Keratinocyte (primary cell): Measurements from ENCODE around the gene DIS3. TPM values are rescaled to one million over a fixed set of nuclear protein-coding genes. Genes with fewer than 3 reads are reported as not detected.

Source experiments
- DNase-seq: peaks from one replicate; pipeline ENCODE4 v3.0.0-alpha.2; 2011; ENCODE audit warnings: low read depth, missing footprints, low spot score
- FAIRE-seq: peaks from 2 replicates; lab custom pipeline; 2011; peaks lifted over from hg19 to GRCh38; lab: Jason Lieb, UNC
- H2AFZ ChIP-seq: 2 replicates; pipeline ENCODE4 v1.6.0; 2012; ENCODE audit warnings: low read length, control low read depth, inconsistent platforms; ENCODE audit not compliant: control insufficient read depth
- H3K27ac ChIP-seq: 2 replicates; pipeline ENCODE4 v1.5.1; 2011; ENCODE audit warnings: low read length; ENCODE audit not compliant: control insufficient read depth, insufficient read depth
- H3K27me3 ChIP-seq: 3 replicates; pipeline ENCODE4 v1.6.0; 2011; ENCODE audit warnings: low read length; ENCODE audit not compliant: control insufficient read depth, insufficient read depth; ENCODE audit errors: extremely low read depth
- H3K36me3 ChIP-seq, 2 experiments: 2 replicates in 1 of 2; 3 replicates in 1 of 2; pipeline ENCODE4 v1.5.1; 2011; ENCODE audit warnings: low read length in 2 of 2, mild to moderate bottlenecking in 1 of 2; ENCODE audit not compliant: control insufficient read depth in 2 of 2, insufficient read depth in 2 of 2; ENCODE audit errors: extremely low read depth in 1 of 2
- H3K4me1 ChIP-seq: 3 replicates; pipeline ENCODE4 v1.5.1; 2011; ENCODE audit warnings: low read length; ENCODE audit not compliant: control insufficient read depth, insufficient read depth; ENCODE audit errors: extremely low read depth
- H3K4me2 ChIP-seq: 3 replicates; pipeline ENCODE4 v1.6.0; 2011; ENCODE audit warnings: low read depth, low read length; ENCODE audit not compliant: control insufficient read depth, insufficient read depth; ENCODE audit errors: extremely low read depth
- H3K4me3 ChIP-seq, 3 experiments: fragments of 200-600 bp in 1 of 3; sonication (generic) in 1 of 3; 2 replicates in 2 of 3; 3 replicates in 1 of 3; pipeline ENCODE4 v1.5.1; 2011 to 2016; ENCODE audit warnings: low read length in 3 of 3, mild to moderate bottlenecking in 3 of 3, control low read depth in 2 of 3, inconsistent platforms in 1 of 3, low read depth in 1 of 3, mixed read lengths in 1 of 3, mixed run types in 1 of 3, moderate library complexity in 1 of 3; ENCODE audit not compliant: control insufficient read depth in 2 of 3, insufficient read depth in 2 of 3; ENCODE audit errors: extremely low read depth in 1 of 3
- H3K79me2 ChIP-seq: 2 replicates; pipeline ENCODE4 v1.6.0; 2012; ENCODE audit warnings: low read length; ENCODE audit not compliant: control insufficient read depth, insufficient read depth
- H3K9ac ChIP-seq: 3 replicates; pipeline ENCODE4 v1.6.0; 2011; ENCODE audit warnings: low read length; ENCODE audit not compliant: control insufficient read depth, insufficient read depth; ENCODE audit errors: extremely low read depth
- H3K9me1 ChIP-seq: 3 replicates; pipeline ENCODE4 v1.6.0; 2011; ENCODE audit warnings: low read length; ENCODE audit not compliant: control insufficient read depth, insufficient read depth; ENCODE audit errors: extremely low read depth
- H3K9me3 ChIP-seq: 2 replicates; pipeline ENCODE4 v1.5.1; 2012; ENCODE audit warnings: low read depth, low read length; ENCODE audit not compliant: control insufficient read depth
- H4K20me1 ChIP-seq: 3 replicates; pipeline ENCODE4 v1.6.0; 2011; ENCODE audit warnings: low read length; ENCODE audit not compliant: control insufficient read depth, insufficient read depth; ENCODE audit errors: extremely low read depth
- EZH2 ChIP-seq: IDR thresholded peaks from one replicate; pipeline ENCODE4 v1.6.1; 2012; ENCODE audit warnings: inconsistent platforms, mild to moderate bottlenecking, low read length, moderate library complexity
- dilution Hi-C: fragments of 300-500 bp; cut with MboI; formaldehyde crosslinking; loops from one replicate; pipeline ENCODE4 v1.7.0; 2020; ENCODE audit warnings: low sequenced_read_pairs; ENCODE audit not compliant: extremely low pct_ligation_motif_present
- polyA minus RNA-seq, 3 experiments: library from RNA; depleted of rRNA, polyadenylated mRNA; stranded (reverse); fragments of >200 nt; gene quantifications; 1 replicate in 1 of 3; 2 replicates in 1 of 3; 3 replicates in 1 of 3; pipeline ENCODE4 v1.2.3, GENCODE V29; 2011
- polyA plus RNA-seq, 5 experiments: library from polyadenylated mRNA; depleted of rRNA in 3 of 5; stranded (reverse) in 3 of 5; stranded (forward) in 1 of 5; unstranded in 1 of 5; fragments of >200 nt; gene quantifications; 1 replicate in 1 of 5; 2 replicates in 3 of 5; 3 replicates in 1 of 5; pipeline versions ENCODE4 v1.2.1 to v1.2.3, GENCODE V29; 2011 to 2012; ENCODE audit warnings: missing spikeins in 2 of 5, low read depth in 1 of 5, low replicate concordance in 1 of 5
- TF ChIP-seq, protein P1 (sequence below), 3 experiments: IDR thresholded peaks in 1 of 3; conservative IDR thresholded peaks in 1 of 3; optimal IDR thresholded peaks in 1 of 3; 2 replicates in 2 of 3; 3 replicates in 1 of 3; pipeline versions ENCODE3 to v1.5.1; 2011; ENCODE audit warnings: low read length in 3 of 3, mild to moderate bottlenecking in 3 of 3, moderate library complexity in 2 of 3, control low read depth in 1 of 3, inconsistent platforms in 1 of 3; ENCODE audit not compliant: insufficient read depth in 2 of 3; ENCODE audit errors: extremely low read depth in 1 of 3

Gene DIS3, protein sequence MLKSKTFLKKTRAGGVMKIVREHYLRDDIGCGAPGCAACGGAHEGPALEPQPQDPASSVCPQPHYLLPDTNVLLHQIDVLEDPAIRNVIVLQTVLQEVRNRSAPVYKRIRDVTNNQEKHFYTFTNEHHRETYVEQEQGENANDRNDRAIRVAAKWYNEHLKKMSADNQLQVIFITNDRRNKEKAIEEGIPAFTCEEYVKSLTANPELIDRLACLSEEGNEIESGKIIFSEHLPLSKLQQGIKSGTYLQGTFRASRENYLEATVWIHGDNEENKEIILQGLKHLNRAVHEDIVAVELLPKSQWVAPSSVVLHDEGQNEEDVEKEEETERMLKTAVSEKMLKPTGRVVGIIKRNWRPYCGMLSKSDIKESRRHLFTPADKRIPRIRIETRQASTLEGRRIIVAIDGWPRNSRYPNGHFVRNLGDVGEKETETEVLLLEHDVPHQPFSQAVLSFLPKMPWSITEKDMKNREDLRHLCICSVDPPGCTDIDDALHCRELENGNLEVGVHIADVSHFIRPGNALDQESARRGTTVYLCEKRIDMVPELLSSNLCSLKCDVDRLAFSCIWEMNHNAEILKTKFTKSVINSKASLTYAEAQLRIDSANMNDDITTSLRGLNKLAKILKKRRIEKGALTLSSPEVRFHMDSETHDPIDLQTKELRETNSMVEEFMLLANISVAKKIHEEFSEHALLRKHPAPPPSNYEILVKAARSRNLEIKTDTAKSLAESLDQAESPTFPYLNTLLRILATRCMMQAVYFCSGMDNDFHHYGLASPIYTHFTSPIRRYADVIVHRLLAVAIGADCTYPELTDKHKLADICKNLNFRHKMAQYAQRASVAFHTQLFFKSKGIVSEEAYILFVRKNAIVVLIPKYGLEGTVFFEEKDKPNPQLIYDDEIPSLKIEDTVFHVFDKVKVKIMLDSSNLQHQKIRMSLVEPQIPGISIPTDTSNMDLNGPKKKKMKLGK
- 25.0 to 44.7 TPM (median 31.2 TPM) in 3 replicates for polyA plus RNA-seq
- 23.3 TPM for polyA plus RNA-seq (2011; ENCODE audit: low read depth)
- polyA plus RNA-seq (2011; cell fraction: cytosol; rRNA removed): 16.9 and 33.2 TPM in 2 replicates
- polyA plus RNA-seq (2011; cell fraction: nucleus; rRNA removed): 36.4 and 51.2 TPM in 2 replicates
- polyA plus RNA-seq (2012; ENCODE audit: low replicate concordance): 14.7 and 28.1 TPM in 2 replicates
- 5.0 to 35.8 TPM (median 18.6 TPM) in 3 replicates for polyA minus RNA-seq
- polyA minus RNA-seq (2011; cell fraction: cytosol; rRNA and poly(A)+ RNA removed): 18.8 TPM
- polyA minus RNA-seq (2011; cell fraction: nucleus; rRNA and poly(A)+ RNA removed): 28.5 and 48.9 TPM in 2 replicates

DNA sequence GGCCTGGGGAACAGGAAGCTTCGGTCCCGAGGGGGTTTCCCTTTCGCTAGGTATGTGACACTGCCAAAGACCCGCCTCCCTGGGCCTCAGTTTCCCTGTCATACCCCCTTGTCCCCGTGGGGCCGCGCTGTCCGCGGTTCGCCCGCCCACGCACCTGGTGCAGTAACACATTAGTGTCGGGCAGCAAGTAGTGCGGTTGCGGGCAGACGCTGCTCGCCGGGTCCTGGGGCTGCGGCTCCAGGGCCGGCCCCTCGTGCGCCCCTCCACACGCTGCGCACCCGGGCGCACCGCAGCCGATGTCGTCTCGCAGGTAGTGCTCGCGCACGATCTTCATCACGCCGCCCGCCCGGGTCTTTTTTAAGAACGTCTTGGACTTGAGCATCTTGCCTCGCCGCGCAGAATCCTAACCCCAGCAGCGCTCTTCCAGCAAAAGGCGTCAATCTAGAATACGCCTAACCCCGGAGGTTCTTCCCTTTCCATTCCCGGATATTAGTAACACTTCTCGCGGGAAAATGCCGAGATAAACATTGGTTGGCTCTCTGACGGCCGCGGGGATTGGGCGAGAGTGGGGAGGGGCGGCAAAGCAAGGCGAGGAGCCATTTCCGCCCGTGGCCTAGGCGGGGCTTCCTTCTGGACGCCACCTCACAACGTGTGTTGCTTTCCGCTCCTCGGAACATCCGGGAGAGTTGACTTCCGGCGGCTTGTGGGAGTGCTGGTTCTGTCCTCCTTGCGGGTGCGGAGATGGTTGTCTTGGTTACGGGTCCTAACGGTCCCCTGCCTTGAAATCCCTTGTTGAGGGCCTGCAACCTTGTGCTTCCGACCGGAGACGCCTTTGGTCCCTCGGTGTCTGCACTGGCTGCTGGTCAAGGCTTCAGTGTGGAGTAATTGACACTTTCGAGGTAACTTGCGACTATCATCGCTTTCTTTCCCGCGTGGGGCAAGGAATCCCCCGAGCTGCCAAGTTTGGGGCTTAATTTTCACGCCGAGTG lies at the start of gene DIS3, which contains the start of gene PIBF1:
TSS of gene DIS3 (minus strand) at position 450 of the 989 bp plus-strand sequence. CDS start at position 382, 68 bp downstream.
TSS of gene PIBF1 (plus strand) at position 683 of the 989 bp plus-strand sequence. CDS start 1,337 bp downstream, outside the sequence.
- peaks cover 19% of the 10 kb centered on the region for H3K4me1 ChIP-seq
- peak within 1 kb of the TSS; percentile 86 to 100 (median 97) for H3K4me3 ChIP-seq
- H3K79me2 ChIP-seq: peaks cover 82% of the 10 kb centered on the region
- H4K20me1 ChIP-seq: peaks cover 2% of the 10 kb centered on the region
- peak; percentile 94 for FAIRE-seq
- H3K27ac ChIP-seq: peak within 1 kb of the TSS; percentile 90
- no peaks in the 10 kb centered on the region for H3K9me1 ChIP-seq
- peaks cover 7 to 16% of the 10 kb centered on the region in 2 experiments for H3K36me3 ChIP-seq
- no peaks in the 10 kb centered on the region for H3K9me3 ChIP-seq
- H3K9ac ChIP-seq: peak within 1 kb of the TSS; percentile 91
- H2AFZ ChIP-seq: peak within 1 kb of the TSS; percentile 99
- dilution Hi-C loops: no loop called here
- DNase-seq: peak; percentile 60
- no peak for TF ChIP-seq EZH2
- TF ChIP-seq, protein P1, sequence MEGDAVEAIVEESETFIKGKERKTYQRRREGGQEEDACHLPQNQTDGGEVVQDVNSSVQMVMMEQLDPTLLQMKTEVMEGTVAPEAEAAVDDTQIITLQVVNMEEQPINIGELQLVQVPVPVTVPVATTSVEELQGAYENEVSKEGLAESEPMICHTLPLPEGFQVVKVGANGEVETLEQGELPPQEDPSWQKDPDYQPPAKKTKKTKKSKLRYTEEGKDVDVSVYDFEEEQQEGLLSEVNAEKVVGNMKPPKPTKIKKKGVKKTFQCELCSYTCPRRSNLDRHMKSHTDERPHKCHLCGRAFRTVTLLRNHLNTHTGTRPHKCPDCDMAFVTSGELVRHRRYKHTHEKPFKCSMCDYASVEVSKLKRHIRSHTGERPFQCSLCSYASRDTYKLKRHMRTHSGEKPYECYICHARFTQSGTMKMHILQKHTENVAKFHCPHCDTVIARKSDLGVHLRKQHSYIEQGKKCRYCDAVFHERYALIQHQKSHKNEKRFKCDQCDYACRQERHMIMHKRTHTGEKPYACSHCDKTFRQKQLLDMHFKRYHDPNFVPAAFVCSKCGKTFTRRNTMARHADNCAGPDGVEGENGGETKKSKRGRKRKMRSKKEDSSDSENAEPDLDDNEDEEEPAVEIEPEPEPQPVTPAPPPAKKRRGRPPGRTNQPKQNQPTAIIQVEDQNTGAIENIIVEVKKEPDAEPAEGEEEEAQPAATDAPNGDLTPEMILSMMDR (optimal IDR thresholded peaks at IDR 0.05 in 1 of 3, IDR thresholded peaks at IDR 0.05 in 1 of 3, conservative IDR thresholded peaks at IDR 0.05 in 1 of 3; ENCODE audit: extremely low read depth in 1 of 3, insufficient read depth in 2 of 3, low read length in 3 of 3): peak in 2 of 3 experiments; percentile 15 to 36
- no peaks in the 10 kb centered on the region for H3K27me3 ChIP-seq
- H3K4me2 ChIP-seq: peak within 1 kb of the TSS; percentile 94
